SK-N-SH treated with all-trans-retinoic acid at 6 μM for 48 hours (cell line): Measurements from ENCODE around the gene FNTB.
"Not testable (repeated sequence)": the region's sequence is repeated elsewhere in the genome, so short reads cannot be mapped to it uniquely, and the experiment has no call there.

Experiments used
- ATAC-seq: fragments of 200-7000 bp; cut with Tn5 transposase; 3 replicates; pipeline ENCODE4 v1.9.1; 2020; ENCODE audit warnings: mild to moderate bottlenecking, moderate library complexity
- ARNTL ChIP-seq: fragments of 450-650 bp; formaldehyde crosslinking; IDR thresholded peaks from 2 replicates; pipeline ENCODE4 v1.5.0; 2020; ENCODE audit warnings: low read depth, mild to moderate bottlenecking, moderate library complexity, borderline replicate concordance
- BACH2 ChIP-seq: fragments of 250-450 bp; sonication (Bioruptor Pico); IDR thresholded peaks from 2 replicates; pipeline ENCODE4 v1.9.0; 2021; ENCODE audit warnings: mild to moderate bottlenecking, borderline replicate concordance
- CREB5 ChIP-seq: fragments of 250-450 bp; sonication (Bioruptor Pico); IDR thresholded peaks from 2 replicates; pipeline ENCODE4 v1.5.1; 2020; ENCODE audit warnings: low read depth, mild to moderate bottlenecking, moderate library complexity
- CSDC2 ChIP-seq: fragments of 250-450 bp; sonication (Bioruptor Pico); IDR thresholded peaks from 2 replicates; pipeline ENCODE4 v1.5.0; 2020; ENCODE audit warnings: mild to moderate bottlenecking, moderate library complexity
- CSRNP3 ChIP-seq: fragments of 250-450 bp; sonication (Bioruptor Pico); IDR thresholded peaks from 2 replicates; pipeline ENCODE4 v1.5.1; 2021; ENCODE audit warnings: mild to moderate bottlenecking, moderate library complexity
- ESRRG ChIP-seq: fragments of 250-450 bp; sonication (Bioruptor Pico); IDR thresholded peaks from 2 replicates; pipeline ENCODE4 v1.6.1; 2021; ENCODE audit warnings: mild to moderate bottlenecking
- GLIS3 ChIP-seq: fragments of 250-450 bp; sonication (Bioruptor Pico); IDR thresholded peaks from 2 replicates; pipeline ENCODE4 v1.5.0; 2020; ENCODE audit warnings: mild to moderate bottlenecking, moderate library complexity
- ISL1 ChIP-seq: fragments of 250-450 bp; sonication (Bioruptor Pico); IDR thresholded peaks from 2 replicates; pipeline ENCODE4 v2.1.2; 2022; ENCODE audit warnings: mild to moderate bottlenecking, moderate library complexity
- OSR1 ChIP-seq: fragments of 250-450 bp; sonication (Bioruptor Pico); IDR thresholded peaks from 2 replicates; pipeline ENCODE4 v1.8.0; 2022; ENCODE audit warnings: moderate library complexity, mild to moderate bottlenecking, inconsistent platforms
- PATZ1 ChIP-seq: fragments of 250-450 bp; sonication (Bioruptor Pico); IDR thresholded peaks from 2 replicates; pipeline ENCODE4 v1.8.0; 2020; ENCODE audit warnings: mild to moderate bottlenecking, moderate library complexity, borderline replicate concordance
- POU6F1 ChIP-seq: fragments of 250-450 bp; sonication (Bioruptor Pico); IDR thresholded peaks from 2 replicates; pipeline ENCODE4 v1.8.0; 2021; ENCODE audit warnings: low read depth, mild to moderate bottlenecking, moderate library complexity, borderline replicate concordance
- PPARA ChIP-seq: fragments of 250-450 bp; sonication (Bioruptor Pico); IDR thresholded peaks from 2 replicates; pipeline ENCODE4 v1.5.0; 2020; ENCODE audit warnings: mild to moderate bottlenecking, borderline replicate concordance
- RARB ChIP-seq: fragments of 250-450 bp; sonication (Bioruptor Pico); IDR thresholded peaks from 2 replicates; pipeline ENCODE4 v1.8.0; 2021; ENCODE audit warnings: mild to moderate bottlenecking, moderate library complexity
- SNAI2 ChIP-seq: fragments of 250-450 bp; sonication (Bioruptor Pico); IDR thresholded peaks from 2 replicates; pipeline ENCODE4 v1.5.0; 2020; ENCODE audit warnings: mild to moderate bottlenecking, moderate library complexity
- TCF4 ChIP-seq: fragments of 250-450 bp; sonication (Bioruptor Pico); IDR thresholded peaks from 2 replicates; pipeline ENCODE4 v1.8.0; 2021; ENCODE audit warnings: mild to moderate bottlenecking, moderate library complexity, borderline replicate concordance
- TOX ChIP-seq: fragments of 250-450 bp; sonication (Bioruptor Pico); IDR thresholded peaks from 2 replicates; pipeline ENCODE4 v1.8.0; 2021; ENCODE audit warnings: mild to moderate bottlenecking, moderate library complexity, borderline replicate concordance
- TSHZ2 ChIP-seq: fragments of 250-450 bp; sonication (Bioruptor Pico); IDR thresholded peaks from 2 replicates; pipeline ENCODE4 v1.5.0; 2020; ENCODE audit warnings: mild to moderate bottlenecking, moderate library complexity
- ZFP3 ChIP-seq: fragments of 250-450 bp; sonication (Bioruptor Pico); IDR thresholded peaks from 2 replicates; pipeline ENCODE4 v1.5.0; 2020; ENCODE audit warnings: mild to moderate bottlenecking, moderate library complexity
- ZFP30 ChIP-seq: fragments of 450-650 bp; formaldehyde crosslinking; IDR thresholded peaks from 2 replicates; pipeline ENCODE4 v1.5.0; 2022; ENCODE audit warnings: mild to moderate bottlenecking, moderate library complexity
- ZNF565 ChIP-seq: fragments of 450-650 bp; formaldehyde crosslinking; conservative IDR thresholded peaks from 2 replicates; pipeline ENCODE4 v1.5.0; 2020; ENCODE audit warnings: low read depth, mild to moderate bottlenecking, moderate library complexity
- ZNF70 ChIP-seq: fragments of 450-650 bp; formaldehyde crosslinking; IDR thresholded peaks from 2 replicates; pipeline ENCODE4 v1.5.0; 2020; ENCODE audit warnings: mild to moderate bottlenecking, moderate library complexity
- ZNF8 ChIP-seq: fragments of 450-650 bp; formaldehyde crosslinking; IDR thresholded peaks from 2 replicates; pipeline ENCODE4 v1.5.0; 2020; ENCODE audit warnings: mild to moderate bottlenecking, moderate library complexity

Gene FNTB

GRCh38 chr14:65084554-65085505 is 98.1 kb downstream of the FNTB start:
- TF ChIP-seq ZNF70 (CRISPR knock-in tag) (no peak), ARNTL (CRISPR knock-in tag) (no peak), PPARA (no peak), ZNF8 (no peak), CSDC2 (no peak), POU6F1 (CRISPR knock-in tag) (no peak), TSHZ2 (CRISPR knock-in tag) (no peak), ZNF565 (CRISPR knock-in tag) (no peak), BACH2 (CRISPR knock-in tag) (no peak), PATZ1 (no peak), ZFP30 (no peak), ZFP3 (CRISPR knock-in tag) (no peak), CREB5 (CRISPR knock-in tag) (no peak), CSRNP3 (CRISPR knock-in tag) (no peak), TOX (no peak), RARB (CRISPR knock-in tag) (no peak), TCF4 (CRISPR knock-in tag) (no peak), ISL1 (CRISPR knock-in tag) (no peak), ESRRG (CRISPR knock-in tag) (no peak), SNAI2 (no peak)
- ATAC-seq: no peak

GRCh38 chr14:65086686-65087085 is 100.0 kb downstream of the FNTB start:
- ATAC-seq: not testable (repeated sequence)

GRCh38 chr14:65087835-65088234 is 101.1 kb downstream of the FNTB start:
- ATAC-seq: not testable (repeated sequence)

- ATAC-seq: no peak
- TF ChIP-seq POU6F1 (CRISPR knock-in tag) (no peak), CREB5 (CRISPR knock-in tag) (no peak), ZFP3 (CRISPR knock-in tag) (no peak), ZNF565 (CRISPR knock-in tag) (no peak), OSR1 (CRISPR knock-in tag) (no peak), ZNF70 (CRISPR knock-in tag) (no peak), GLIS3 (no peak), ZFP30 (no peak), BACH2 (CRISPR knock-in tag) (no peak), CSDC2 (no peak), ZNF8 (no peak), TCF4 (CRISPR knock-in tag) (no peak)
Observed at GRCh38 chr14:65092349-65092748, 105.7 kb downstream of the FNTB start.
